ENCODE measurements around the gene XRRA1. TPM values are rescaled to one million over a fixed set of nuclear protein-coding genes. Genes with fewer than 3 reads are reported as not detected.

XRRA1 gene
- polyA plus RNA-seq, 3 donors: 1.2 to 3.6 (median 3.5) TPM

DNA sequence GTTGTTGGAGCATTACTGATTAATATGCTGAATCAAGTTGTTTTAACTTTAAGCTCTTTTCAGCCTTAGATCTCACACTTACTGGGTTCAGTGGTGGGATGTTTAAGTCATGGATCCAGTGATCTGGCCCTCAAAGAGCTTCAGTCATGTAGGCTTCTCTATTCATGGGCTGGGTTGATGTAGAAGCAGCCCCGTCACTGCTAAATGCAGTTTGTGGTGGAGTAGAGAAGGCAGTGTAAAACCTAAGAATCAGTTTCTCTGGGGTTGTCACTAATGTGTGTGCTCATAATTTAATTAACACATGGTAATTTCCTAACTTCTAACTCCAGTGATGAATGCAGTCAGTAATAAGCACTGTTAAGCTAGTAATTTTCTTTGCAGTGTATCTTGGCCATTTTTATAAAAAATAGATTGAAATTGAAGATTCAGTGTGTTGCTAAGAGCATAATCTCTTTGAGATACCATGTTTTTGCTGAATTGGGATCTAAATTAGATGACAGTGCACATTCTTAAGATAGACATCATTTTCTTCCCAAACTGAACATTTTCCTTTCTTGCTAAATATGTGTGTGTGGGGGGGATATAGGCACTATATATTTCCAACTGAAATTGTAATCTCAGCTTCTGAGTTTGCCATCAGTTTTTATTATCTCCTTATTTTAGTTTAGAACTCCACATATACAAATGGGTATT is 9.2 kb upstream of the XRRA1 start:
- no peak overlapping the region for H3K4me3 Mint-ChIP-seq
- peaks cover 40% of the 10 kb centered on the region for H3K4me1 Mint-ChIP-seq
- no peaks in the 10 kb centered on the region for H3K9me3 Mint-ChIP-seq
- H3K79me2 ChIP-seq (ENCODE audit: insufficient read depth, low read length): peaks cover 98% of the 10 kb centered on the region
- no peak overlapping the region for H3K4me3 ChIP-seq (replicated peaks in 1 of 3; ENCODE audit: low read depth in 2 of 3, low read length in 3 of 3)
- H3K4me2 ChIP-seq (replicated peaks; ENCODE audit: extremely low read depth, low read length, poor library complexity, severe bottlenecking): no peak overlapping the region
- H3K9ac ChIP-seq (ENCODE audit: insufficient read depth, low read length, poor library complexity, severe bottlenecking): no peak overlapping the region
- H3K27me3 Mint-ChIP-seq (ENCODE audit: low read depth in 3 of 3): no peaks in the 10 kb centered on the region
- peak overlapping the region in 1 of 7 donors; percentile 5 for H3K27ac Mint-ChIP-seq
- no peak for TF ChIP-seq CTCF (IDR thresholded peaks at IDR 0.05)
- H3K36me3 ChIP-seq (replicated peaks in 1 of 2; ENCODE audit: control insufficient read depth in 1 of 2, insufficient read depth in 2 of 2, low read length in 2 of 2): peaks cover 21 to 74% of the 10 kb centered on the region in 2 donors
- H3K27ac ChIP-seq (ENCODE audit: low read depth in 1 of 2, low read length in 2 of 2): peak overlapping the region in 1 of 2 donors; percentile 8
- H3K4me1 ChIP-seq (ENCODE audit: control insufficient read depth in 1 of 2, insufficient read depth in 2 of 2, low read length in 2 of 2): no peaks in the 10 kb centered on the region
- no peaks in the 10 kb centered on the region for H3K27me3 ChIP-seq (ENCODE audit: control insufficient read depth in 2 of 2, insufficient read depth in 2 of 2, low read length in 2 of 2)
- H3K9me3 ChIP-seq (replicated peaks in 1 of 2; ENCODE audit: control insufficient read depth in 1 of 2, insufficient read depth in 1 of 2, low read length in 2 of 2): no peaks in the 10 kb centered on the region
- H3K36me3 Mint-ChIP-seq: peaks cover 34 to 51% of the 10 kb centered on the region in 2 donors
- no peak for DNase-seq
- no CpG with 5 or more reads among the region's 1 CpG for WGBS (ENCODE audit: insufficient coverage)
- H4K20me1 ChIP-seq (ENCODE audit: insufficient read depth, low read length): peaks cover 97% of the 10 kb centered on the region
- no peak overlapping the region for H2AFZ ChIP-seq (ENCODE audit: insufficient read depth, low read depth, low read length, poor library complexity, severe bottlenecking)
- intact Hi-C loops (cut with micrococcal nuclease): no loop called here

DNA sequence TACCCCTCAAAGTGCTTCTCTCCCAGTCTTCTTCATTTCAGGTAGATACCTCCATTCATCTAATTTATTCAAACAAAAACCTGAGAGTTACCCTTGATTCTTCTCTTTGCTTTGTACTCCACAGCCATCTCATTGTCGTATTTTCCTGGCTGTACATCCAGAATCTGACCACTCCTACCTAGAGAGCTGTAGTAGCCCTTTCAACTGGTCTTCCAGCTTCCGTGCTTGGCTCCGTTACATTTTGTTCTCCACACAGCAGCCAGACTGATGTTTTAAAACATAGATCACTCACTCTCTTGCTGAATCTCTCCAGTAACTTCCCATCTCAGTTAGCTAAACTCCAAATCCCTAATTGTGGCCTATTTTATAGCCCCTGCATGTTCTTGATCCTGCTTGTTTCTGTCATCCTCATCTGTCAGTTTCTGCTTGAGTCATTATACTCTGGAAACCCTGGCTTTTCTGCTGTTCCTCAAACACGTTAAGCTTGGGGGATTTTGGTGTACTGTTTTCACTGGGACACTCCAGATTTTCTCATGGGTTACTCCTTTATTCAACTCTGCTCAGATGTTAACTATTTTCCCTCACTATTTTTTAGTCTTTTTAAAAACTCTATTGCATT is 7.6 kb upstream of the XRRA1 start:
- H3K27ac ChIP-seq (ENCODE audit: low read depth in 1 of 2, low read length in 2 of 2): peak overlapping the region in 1 of 2 donors; percentile 27
- H4K20me1 ChIP-seq (ENCODE audit: insufficient read depth, low read length): peaks cover 92% of the 10 kb centered on the region
- TF ChIP-seq CTCF (IDR thresholded peaks at IDR 0.05): no peak
- H3K4me3 ChIP-seq (replicated peaks in 1 of 3; ENCODE audit: low read depth in 2 of 3, low read length in 3 of 3): no peak overlapping the region
- Mint-ChIP-seq H3K36me3 (peaks cover 34 to 50% of the 10 kb centered on the region in 2 donors), H3K4me1 (peaks cover 37% of the 10 kb centered on the region), H3K9me3 (no peaks in the 10 kb centered on the region), H3K27ac (peak overlapping the region in 3 of 7 donors; percentile 1 to 16 (median 4)), H3K4me3 (no peak overlapping the region), H3K27me3 (ENCODE audit: low read depth in 3 of 3) (no peaks in the 10 kb centered on the region)
- H3K79me2 ChIP-seq (ENCODE audit: insufficient read depth, low read length): peaks cover 98% of the 10 kb centered on the region
- no peaks in the 10 kb centered on the region for H3K4me1 ChIP-seq (ENCODE audit: control insufficient read depth in 1 of 2, insufficient read depth in 2 of 2, low read length in 2 of 2)
- H3K4me2 ChIP-seq (replicated peaks; ENCODE audit: extremely low read depth, low read length, poor library complexity, severe bottlenecking): no peak overlapping the region
- H3K36me3 ChIP-seq (replicated peaks in 1 of 2; ENCODE audit: control insufficient read depth in 1 of 2, insufficient read depth in 2 of 2, low read length in 2 of 2): peaks cover 18 to 73% of the 10 kb centered on the region in 2 donors
- peak in 1 of 3 donors; percentile 29 for DNase-seq
- H3K9ac ChIP-seq (ENCODE audit: insufficient read depth, low read length, poor library complexity, severe bottlenecking): no peak overlapping the region
- H3K27me3 ChIP-seq (ENCODE audit: control insufficient read depth in 2 of 2, insufficient read depth in 2 of 2, low read length in 2 of 2): no peaks in the 10 kb centered on the region
- intact Hi-C loops (cut with micrococcal nuclease): no loop called here
- no peaks in the 10 kb centered on the region for H3K9me3 ChIP-seq (replicated peaks in 1 of 2; ENCODE audit: control insufficient read depth in 1 of 2, insufficient read depth in 1 of 2, low read length in 2 of 2)
- no peak overlapping the region for H2AFZ ChIP-seq (ENCODE audit: insufficient read depth, low read depth, low read length, poor library complexity, severe bottlenecking)
- 92% methylated on average over 3 of the region's 4 CpGs for WGBS (ENCODE audit: insufficient coverage)
